GM12878 (cell line): ENCODE results near the gene TBC1D25.

Source experiments
- FOXM1 ChIP-seq: IDR thresholded peaks from 2 replicates; pipeline ENCODE4 v1.6.1; 2012; ENCODE audit warnings: low read depth, mild to moderate bottlenecking, inconsistent platforms, low read length, moderate library complexity
- POLR2A ChIP-seq: IDR thresholded peaks from 2 replicates; pipeline ENCODE4 v1.6.1; 2011; ENCODE audit warnings: low read depth, mild to moderate bottlenecking, low read length
- POLR2AphosphoS5 ChIP-seq: IDR thresholded peaks from 2 replicates; pipeline ENCODE4 v1.6.1; 2011; ENCODE audit warnings: mild to moderate bottlenecking, low read length, inconsistent platforms
- SP1 ChIP-seq: IDR thresholded peaks from one replicate; pipeline ENCODE4 v1.6.1; 2011; ENCODE audit warnings: low read depth, low read length
- TF ChIP-seq, protein P1 (sequence below), 3 experiments: IDR thresholded peaks in 2 of 3; conservative IDR thresholded peaks in 1 of 3; 2 replicates each; pipeline ENCODE4 v1.5.1; 2011; ENCODE audit warnings: low read depth in 3 of 3, low read length in 3 of 3, mild to moderate bottlenecking in 3 of 3, control low read depth in 2 of 3, moderate library complexity in 2 of 3, inconsistent platforms in 1 of 3, mixed read lengths in 1 of 3; ENCODE audit not compliant: control insufficient read depth in 2 of 3, insufficient read depth in 1 of 3; ENCODE audit errors: extremely low read depth in 1 of 3
- TF ChIP-seq, protein P2 (sequence below): IDR thresholded peaks from 2 replicates; pipeline ENCODE4 v1.6.1; 2012; ENCODE audit warnings: low read depth, low read length, improper control_type of control experiment
- TF ChIP-seq, protein P3 (sequence below): IDR thresholded peaks from 2 replicates; pipeline ENCODE4 v1.6.1; 2012; ENCODE audit warnings: low read depth, low read length, improper control_type of control experiment
- TF ChIP-seq, protein P4 (sequence below): fragments of 450-650 bp; formaldehyde crosslinking; IDR thresholded peaks from 2 replicates; pipeline ENCODE4 v1.5.0; 2022; ENCODE audit warnings: mild to moderate bottlenecking, missing genetic modification characterization

DNA sequence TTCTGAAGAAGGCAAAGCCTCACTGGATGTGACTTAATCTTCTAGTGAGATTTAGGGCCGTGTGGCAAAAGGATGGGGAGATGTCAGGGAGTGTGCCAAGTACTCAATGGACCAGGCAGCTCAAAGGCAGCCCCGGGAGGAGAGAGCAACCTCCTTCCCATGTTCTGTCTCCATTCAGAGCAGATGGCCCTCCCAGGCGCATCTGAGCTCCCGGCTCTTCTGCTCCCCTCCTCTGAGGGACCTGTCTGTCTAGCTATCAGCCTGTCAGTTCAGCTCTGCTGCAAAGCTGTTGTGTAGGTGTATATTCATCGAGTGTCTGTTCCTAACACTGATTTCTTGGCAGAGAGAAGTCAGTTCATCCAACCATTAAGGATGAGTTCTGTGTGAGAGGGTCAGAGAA, 41.6 kb upstream of the TBC1D25 start:
- TF ChIP-seq, protein P1, sequence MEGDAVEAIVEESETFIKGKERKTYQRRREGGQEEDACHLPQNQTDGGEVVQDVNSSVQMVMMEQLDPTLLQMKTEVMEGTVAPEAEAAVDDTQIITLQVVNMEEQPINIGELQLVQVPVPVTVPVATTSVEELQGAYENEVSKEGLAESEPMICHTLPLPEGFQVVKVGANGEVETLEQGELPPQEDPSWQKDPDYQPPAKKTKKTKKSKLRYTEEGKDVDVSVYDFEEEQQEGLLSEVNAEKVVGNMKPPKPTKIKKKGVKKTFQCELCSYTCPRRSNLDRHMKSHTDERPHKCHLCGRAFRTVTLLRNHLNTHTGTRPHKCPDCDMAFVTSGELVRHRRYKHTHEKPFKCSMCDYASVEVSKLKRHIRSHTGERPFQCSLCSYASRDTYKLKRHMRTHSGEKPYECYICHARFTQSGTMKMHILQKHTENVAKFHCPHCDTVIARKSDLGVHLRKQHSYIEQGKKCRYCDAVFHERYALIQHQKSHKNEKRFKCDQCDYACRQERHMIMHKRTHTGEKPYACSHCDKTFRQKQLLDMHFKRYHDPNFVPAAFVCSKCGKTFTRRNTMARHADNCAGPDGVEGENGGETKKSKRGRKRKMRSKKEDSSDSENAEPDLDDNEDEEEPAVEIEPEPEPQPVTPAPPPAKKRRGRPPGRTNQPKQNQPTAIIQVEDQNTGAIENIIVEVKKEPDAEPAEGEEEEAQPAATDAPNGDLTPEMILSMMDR (IDR thresholded peaks at IDR 0.05 in 2 of 3, conservative IDR thresholded peaks at IDR 0.05 in 1 of 3; ENCODE audit: control insufficient read depth in 2 of 3, extremely low read depth in 1 of 3, insufficient read depth in 1 of 3, low read depth in 3 of 3, low read length in 3 of 3) = no peak
- TF ChIP-seq, protein P2, sequence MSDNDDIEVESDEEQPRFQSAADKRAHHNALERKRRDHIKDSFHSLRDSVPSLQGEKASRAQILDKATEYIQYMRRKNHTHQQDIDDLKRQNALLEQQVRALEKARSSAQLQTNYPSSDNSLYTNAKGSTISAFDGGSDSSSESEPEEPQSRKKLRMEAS = no peak
- TF ChIP-seq POLR2A (no peak), SP1 (no peak), POLR2AphosphoS5 (no peak), FOXM1 (no peak)
- TF ChIP-seq, protein P3, sequence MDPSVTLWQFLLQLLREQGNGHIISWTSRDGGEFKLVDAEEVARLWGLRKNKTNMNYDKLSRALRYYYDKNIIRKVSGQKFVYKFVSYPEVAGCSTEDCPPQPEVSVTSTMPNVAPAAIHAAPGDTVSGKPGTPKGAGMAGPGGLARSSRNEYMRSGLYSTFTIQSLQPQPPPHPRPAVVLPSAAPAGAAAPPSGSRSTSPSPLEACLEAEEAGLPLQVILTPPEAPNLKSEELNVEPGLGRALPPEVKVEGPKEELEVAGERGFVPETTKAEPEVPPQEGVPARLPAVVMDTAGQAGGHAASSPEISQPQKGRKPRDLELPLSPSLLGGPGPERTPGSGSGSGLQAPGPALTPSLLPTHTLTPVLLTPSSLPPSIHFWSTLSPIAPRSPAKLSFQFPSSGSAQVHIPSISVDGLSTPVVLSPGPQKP = no peak
- TF ChIP-seq, protein P4, sequence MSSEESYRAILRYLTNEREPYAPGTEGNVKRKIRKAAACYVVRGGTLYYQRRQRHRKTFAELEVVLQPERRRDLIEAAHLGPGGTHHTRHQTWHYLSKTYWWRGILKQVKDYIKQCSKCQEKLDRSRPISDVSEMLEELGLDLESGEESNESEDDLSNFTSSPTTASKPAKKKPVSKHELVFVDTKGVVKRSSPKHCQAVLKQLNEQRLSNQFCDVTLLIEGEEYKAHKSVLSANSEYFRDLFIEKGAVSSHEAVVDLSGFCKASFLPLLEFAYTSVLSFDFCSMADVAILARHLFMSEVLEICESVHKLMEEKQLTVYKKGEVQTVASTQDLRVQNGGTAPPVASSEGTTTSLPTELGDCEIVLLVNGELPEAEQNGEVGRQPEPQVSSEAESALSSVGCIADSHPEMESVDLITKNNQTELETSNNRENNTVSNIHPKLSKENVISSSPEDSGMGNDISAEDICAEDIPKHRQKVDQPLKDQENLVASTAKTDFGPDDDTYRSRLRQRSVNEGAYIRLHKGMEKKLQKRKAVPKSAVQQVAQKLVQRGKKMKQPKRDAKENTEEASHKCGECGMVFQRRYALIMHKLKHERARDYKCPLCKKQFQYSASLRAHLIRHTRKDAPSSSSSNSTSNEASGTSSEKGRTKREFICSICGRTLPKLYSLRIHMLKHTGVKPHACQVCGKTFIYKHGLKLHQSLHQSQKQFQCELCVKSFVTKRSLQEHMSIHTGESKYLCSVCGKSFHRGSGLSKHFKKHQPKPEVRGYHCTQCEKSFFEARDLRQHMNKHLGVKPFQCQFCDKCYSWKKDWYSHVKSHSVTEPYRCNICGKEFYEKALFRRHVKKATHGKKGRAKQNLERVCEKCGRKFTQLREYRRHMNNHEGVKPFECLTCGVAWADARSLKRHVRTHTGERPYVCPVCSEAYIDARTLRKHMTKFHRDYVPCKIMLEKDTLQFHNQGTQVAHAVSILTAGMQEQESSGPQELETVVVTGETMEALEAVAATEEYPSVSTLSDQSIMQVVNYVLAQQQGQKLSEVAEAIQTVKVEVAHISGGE = no peak
